Forelimb muscle (tissue), 1 donor: ENCODE measurements around the gene BRAF. TPM values are rescaled to one million over a fixed set of nuclear protein-coding genes. Genes with fewer than 3 reads are reported as not detected.
"Not testable (repeated sequence)": the region's sequence is repeated elsewhere in the genome, so short reads cannot be mapped to it uniquely, and the experiment has no call there.

ENCODE experiments used
- DNase-seq: peaks from one replicate; pipeline ENCODE4 v3.0.0-alpha.2; 2013; ENCODE audit warnings: low read depth
- polyA plus RNA-seq: library from polyadenylated mRNA; unstranded; fragments of 120-200 nt; gene quantifications from one replicate; pipeline ENCODE4 v1.2.1, GENCODE V29; 2013; ENCODE audit not compliant: insufficient read length

BRAF gene
- 9.8 TPM for polyA plus RNA-seq

- peak; percentile 80 for DNase-seq
Measured at GRCh38 chr7:140924821-140925421, at the start of gene BRAF. BRAF (minus strand) TSS chr7:140924929; CDS start chr7:140924703, 226 bp downstream.

- no peak for DNase-seq
Measured at GRCh38 chr7:140972876-140973829, 48.4 kb upstream of the BRAF start.

GRCh38 chr7:140972344-140972743 lies 47.6 kb upstream of the BRAF start:
- DNase-seq = no peak

- no peak for DNase-seq
Measured at GRCh38 chr7:140967438-140967837, 42.7 kb upstream of the BRAF start.

- DNase-seq = no peak
Measured at GRCh38 chr7:140966561-140967233, 42.0 kb upstream of the BRAF start.

- DNase-seq = no peak
Measured at GRCh38 chr7:140961117-140961516, 36.4 kb upstream of the BRAF start.

GRCh38 chr7:140956997-140957396 lies 32.3 kb upstream of the BRAF start:
- not testable (repeated sequence) for DNase-seq

- no peak for DNase-seq
Measured at GRCh38 chr7:140945940-140946339, 21.2 kb upstream of the BRAF start.

GRCh38 chr7:140942242-140942641 lies 17.5 kb upstream of the BRAF start:
- DNase-seq = not testable (repeated sequence)

- DNase-seq = no peak
Measured at GRCh38 chr7:140940898-140941297, 16.2 kb upstream of the BRAF start.

GRCh38 chr7:140937702-140938264 lies 13.1 kb upstream of the BRAF start:
- no peak for DNase-seq

GRCh38 chr7:140928491-140929309 lies 4.0 kb upstream of the BRAF start:
- no peak for DNase-seq

- not testable (repeated sequence) for DNase-seq
Measured at GRCh38 chr7:140927945-140928344, 3.2 kb upstream of the BRAF start.

GRCh38 chr7:140927351-140927750 lies 2.6 kb upstream of the BRAF start:
- DNase-seq = no peak

GRCh38 chr7:140926021-140926817 lies 1.5 kb upstream of the BRAF start:
- no peak for DNase-seq

GRCh38 chr7:140924019-140924820 lies 509 bp downstream of the BRAF start:
- peak; percentile 52 for DNase-seq

GRCh38 chr7:140923358-140924006 lies 1.2 kb downstream of the BRAF start:
- DNase-seq = no peak

GRCh38 chr7:140922741-140923345 lies 1.9 kb downstream of the BRAF start:
- no peak for DNase-seq
